ENCODE measurements around the gene PCCA. TPM values are rescaled to one million over a fixed set of nuclear protein-coding genes. Genes with fewer than 3 reads are reported as not detected.
"Not testable (repeated sequence)": the region's sequence is repeated elsewhere in the genome, so short reads cannot be mapped to it uniquely, and the experiment has no call there.

PCCA gene
- total RNA-seq, 1 donor from 2014 or later, result 24.4 TPM

DNA sequence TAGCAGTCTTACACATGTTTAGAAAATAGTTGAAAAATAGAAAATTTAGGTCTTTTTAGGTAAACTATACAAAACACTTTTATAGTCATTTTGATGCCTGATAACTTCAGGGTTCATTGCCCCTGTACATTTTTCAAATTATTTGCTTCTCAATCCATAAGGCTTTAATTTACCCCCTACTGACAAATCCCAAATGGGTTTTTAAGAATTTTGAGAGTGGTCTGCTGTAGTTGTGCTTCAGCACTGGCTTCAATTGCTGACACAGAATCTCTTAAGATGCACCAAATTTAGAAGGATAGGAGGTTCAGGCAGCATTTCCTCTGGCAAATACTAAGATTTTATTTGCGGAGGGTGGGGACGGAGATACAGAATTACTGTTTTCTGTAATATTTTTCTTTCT lies 89.4 kb downstream of the PCCA start:
- DNase-seq (ENCODE audit: extremely low read depth, low read depth, low spot score), result no peak

DNA sequence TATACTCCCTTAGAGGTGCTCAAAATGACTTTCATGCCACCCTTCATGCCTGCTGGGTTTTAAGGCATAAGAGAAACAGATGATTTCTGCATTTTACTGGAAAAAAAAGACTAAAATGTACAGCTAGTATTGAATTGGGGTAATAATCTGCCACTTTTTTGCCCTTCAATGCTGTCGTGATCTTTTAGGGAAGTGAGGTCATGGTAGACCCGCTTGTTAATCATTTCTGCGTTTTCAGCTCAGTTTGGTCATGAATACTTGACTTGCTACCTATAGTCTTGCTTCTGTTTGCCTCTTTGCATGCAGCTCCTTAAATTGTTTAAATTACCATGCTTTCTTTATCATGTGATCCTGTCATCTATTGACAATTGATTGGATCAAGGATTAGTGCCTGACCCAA lies 90.4 kb downstream of the PCCA start:
- DNase-seq (ENCODE audit: extremely low read depth, low read depth, low spot score), result no peak

- no peak for DNase-seq (ENCODE audit: extremely low read depth, low read depth, low spot score)
Measured at GRCh38 chr13:100182900-100183490, 94.1 kb downstream of the PCCA start.

DNA sequence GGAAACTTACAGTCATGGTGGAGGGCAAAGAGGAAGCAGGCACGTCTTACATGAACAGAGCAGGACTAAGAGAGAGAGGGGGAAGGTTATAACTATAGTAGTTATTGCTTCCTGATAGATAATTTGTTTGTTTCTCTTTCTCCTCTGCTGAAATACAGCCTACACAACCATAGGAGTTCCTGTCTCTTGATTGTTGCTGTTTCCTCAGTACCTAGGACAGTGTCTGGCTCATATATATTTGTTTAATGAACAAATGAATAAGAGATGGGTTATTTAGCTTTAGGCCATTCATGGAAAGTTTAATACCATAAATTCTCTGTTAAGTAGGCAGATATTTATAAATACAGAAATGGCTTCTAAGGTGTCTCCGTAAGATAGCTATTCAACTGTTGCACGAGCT lies 95.2 kb downstream of the PCCA start:
- DNase-seq (ENCODE audit: extremely low read depth, low read depth, low spot score), result no peak

DNA sequence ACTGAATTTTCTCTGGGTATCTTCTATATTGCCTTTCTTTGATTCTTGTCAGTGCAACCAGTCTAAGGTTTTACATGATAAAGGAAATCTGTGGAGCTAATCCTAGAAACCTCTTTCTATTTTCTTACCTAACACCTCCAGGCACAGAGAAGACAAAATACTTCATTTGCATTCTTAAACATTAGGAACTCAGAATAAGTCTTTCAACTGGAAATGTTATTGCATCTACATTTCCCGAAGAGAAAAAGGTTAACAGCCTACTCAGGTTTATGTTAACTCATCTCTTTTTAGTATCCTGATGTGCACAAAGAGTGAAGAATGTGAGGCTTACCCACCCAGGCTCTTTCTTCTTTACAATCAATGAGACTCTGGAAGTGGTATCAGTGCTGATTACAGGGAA lies 106.7 kb downstream of the PCCA start:
- no peak for DNase-seq (ENCODE audit: extremely low read depth, low read depth, low spot score)

GRCh38 chr13:100196375-100196774 lies 107.5 kb downstream of the PCCA start:
- no peak for DNase-seq (ENCODE audit: extremely low read depth, low read depth, low spot score)

DNA sequence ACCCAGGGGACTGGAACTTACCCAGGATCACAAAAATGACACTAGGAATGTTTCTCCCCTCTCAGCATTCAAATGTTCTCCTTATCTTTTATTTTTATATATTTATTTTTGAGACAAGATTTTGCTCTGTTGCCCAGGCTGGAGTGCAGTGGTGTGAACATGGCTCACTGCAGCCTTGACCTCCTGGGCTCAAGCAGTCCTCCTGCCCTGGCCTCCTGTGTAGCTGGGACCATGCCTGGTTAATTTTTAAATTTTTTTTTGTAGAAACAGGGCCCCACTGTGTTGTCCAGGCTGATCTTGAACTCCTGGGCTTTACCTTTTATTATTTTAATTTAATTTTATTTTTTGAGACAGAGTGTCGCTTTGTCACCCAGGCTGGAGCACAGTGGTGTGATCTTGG lies 108.2 kb downstream of the PCCA start:
- DNase-seq (ENCODE audit: extremely low read depth, low read depth, low spot score), result no peak

DNA sequence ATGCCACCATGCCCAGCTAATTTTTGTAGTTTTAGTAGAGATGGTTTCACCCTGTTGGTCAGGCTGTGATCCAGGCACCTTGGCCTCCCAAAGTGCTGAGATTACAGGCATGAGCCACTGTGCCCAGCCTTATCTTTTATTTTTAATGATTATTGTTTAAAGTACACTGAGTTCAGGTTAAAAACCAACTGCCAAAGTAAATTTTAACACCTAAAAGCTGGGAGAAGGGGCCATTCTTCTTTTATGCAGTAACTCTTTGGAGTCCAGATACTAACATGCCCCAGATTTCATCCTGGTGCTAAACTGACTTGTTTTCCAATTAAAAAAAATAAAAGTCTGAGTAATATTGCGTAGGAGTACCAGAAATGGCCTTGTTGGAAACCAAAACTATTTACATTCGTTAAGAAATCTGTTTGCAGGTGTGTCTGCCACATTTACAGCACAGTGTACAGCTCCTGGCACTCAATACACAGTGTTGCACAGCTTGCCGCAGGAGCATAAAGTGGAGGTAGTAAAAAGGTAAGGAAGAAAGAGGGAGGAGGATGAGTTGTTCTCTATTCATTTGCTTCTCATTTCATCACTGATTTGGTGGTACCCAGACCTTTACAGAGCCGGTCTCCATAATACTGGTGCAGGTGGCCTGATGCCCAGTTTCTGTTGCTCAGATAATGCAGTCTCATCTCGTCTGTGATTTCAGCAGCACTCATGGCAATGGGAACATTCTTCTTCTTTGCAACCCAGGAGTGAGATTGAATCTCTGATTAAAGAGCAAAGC lies 108.9 kb downstream of the PCCA start:
- DNase-seq (ENCODE audit: extremely low read depth, low read depth, low spot score), result no peak

- DNase-seq (ENCODE audit: extremely low read depth, low read depth, low spot score), result no peak
Measured at GRCh38 chr13:100203696-100204367, 114.9 kb downstream of the PCCA start.

DNA sequence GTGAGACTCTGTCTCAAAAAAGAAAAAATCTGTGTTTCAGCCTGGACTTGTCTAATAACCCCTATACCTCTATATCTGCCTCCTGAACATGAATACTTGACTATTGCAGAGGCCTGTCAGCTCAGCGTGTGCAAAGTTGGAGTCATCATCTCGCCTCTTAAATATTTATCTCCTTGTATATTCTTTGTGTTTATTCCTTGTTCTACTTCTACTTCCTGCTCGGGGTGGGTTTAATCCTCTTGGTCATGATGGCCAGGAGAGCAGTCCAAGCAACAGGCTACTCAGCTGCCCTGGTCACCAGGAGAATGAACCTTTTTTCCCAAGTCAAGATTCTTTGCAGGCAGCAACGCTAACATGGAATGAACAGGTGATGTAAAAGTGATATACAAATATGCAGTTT lies 119.1 kb downstream of the PCCA start:
- no peak for DNase-seq (ENCODE audit: extremely low read depth, low read depth, low spot score)

DNA sequence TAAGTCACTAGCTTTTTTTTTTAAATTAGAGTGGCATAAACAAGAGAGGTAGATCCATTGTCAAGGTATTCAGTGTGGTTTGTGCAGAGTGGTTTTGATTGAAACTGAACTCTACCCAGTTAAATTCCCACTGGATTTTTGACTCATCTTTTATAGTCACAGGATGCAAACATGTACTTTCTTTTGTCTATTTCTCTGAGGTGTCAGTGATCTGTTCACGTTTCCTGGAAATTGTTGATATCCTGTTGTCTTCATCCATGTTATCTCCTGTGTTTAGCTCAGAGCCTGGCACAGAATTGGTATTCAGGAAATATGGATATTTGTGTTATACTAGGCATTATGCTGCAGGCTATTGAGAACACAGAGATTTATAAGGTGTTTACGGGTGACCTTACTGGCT lies 119.7 kb downstream of the PCCA start:
- DNase-seq (ENCODE audit: extremely low read depth, low read depth, low spot score), result no peak

- DNase-seq (ENCODE audit: extremely low read depth, low read depth, low spot score), result no peak
Measured at GRCh38 chr13:100209857-100210825, 121.2 kb downstream of the PCCA start.

DNA sequence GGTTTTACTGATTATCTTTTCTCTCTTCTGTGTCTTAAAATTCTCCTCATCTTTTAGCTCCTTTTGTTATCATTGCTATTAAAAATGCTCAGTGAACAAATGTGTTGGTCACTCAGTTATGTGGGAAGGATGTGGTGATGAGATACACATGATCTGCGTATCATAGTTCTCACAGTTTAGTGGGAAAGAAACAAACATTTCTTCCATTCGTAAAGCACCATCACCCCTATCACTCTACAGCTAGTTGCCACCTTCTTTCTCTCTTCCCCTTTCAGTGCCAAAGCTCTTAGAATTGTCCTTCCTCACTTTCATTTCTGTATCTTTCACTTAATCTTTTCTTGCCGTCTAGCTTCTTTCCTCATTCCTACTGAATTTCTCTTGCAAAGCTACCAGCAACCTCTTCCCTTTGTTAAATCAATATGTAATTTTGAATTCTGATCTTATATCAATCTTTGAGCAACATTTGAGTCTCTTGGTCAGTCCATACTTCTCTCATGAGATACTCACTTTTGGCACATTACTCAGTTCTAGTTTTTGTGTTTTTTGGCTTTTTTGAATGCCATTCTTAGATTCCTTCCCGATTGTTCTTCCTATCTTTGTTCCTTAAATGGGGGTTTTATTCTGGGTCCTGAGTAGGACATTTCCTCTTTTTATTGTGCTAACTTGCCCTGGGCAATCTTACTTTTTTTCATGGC lies 122.3 kb downstream of the PCCA start:
- DNase-seq (ENCODE audit: extremely low read depth, low read depth, low spot score), result no peak

DNA sequence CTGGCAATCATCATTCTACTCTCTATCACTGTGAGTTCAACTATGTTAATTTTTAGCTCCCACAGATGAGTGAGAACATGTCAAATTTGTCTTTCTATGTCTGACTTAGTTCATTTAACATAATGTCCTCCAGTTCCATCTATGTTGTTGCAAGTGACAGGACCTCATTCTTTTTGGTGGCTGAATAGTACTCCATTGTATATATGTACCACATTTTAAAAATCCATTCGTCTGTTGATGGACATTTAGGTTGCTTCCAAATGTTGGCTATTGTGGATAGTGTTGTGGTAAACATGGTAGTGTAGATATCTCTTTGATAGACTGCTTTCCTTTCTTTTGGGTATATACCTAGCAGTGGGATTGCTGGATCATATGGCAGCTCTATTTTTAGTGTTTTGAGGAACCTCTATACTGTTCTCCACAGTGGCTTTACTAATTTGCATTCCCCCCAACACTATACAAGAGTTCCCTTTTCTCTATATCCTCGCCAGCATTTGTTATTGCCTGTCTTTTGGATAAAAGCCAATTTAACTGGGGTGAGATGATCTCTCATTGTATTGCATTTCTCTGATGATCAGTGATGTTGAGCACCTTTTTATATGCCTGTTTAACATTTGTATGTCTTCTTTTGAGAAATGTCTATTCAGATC lies 124.1 kb downstream of the PCCA start:
- DNase-seq (ENCODE audit: extremely low read depth, low read depth, low spot score), result no peak

DNA sequence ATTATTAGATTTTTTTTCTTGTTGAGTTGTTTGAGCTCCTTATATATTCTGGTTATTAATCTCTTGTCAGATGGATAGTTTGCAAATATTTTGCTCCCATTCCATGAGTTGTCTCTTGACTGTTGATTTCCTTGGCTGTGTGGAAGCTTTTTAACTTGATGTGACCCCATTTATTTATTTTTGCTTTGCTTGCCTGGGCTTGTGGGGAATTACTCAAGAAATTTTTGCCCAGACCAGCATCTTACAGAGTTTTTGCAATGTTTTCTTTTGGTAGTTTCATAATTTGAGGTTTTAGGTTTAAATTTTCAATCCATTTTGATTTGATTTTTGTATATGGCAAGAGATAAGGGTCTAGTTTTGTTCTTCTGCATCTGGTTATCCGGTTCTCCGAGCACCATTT lies 124.7 kb downstream of the PCCA start:
- no peak for DNase-seq (ENCODE audit: extremely low read depth, low read depth, low spot score)

DNA sequence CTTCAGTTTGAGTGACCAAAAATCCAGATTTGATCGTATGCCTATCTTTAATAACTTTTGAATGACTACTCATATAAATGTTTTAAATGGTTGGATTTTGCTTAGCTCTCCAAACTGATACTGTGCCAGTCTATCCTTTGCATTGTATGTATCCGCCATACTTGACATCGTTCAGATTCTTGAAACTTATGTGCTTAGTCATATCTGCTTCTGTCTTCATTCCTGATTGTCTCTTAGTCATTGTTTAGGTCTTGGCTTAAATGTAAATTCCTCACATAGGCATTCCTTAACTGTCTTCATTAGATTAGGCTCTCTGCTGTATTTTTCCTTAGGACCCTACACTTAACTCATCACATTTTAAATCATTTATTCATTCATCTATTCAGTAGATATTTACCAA lies 126.0 kb downstream of the PCCA start:
- DNase-seq (ENCODE audit: extremely low read depth, low read depth, low spot score), result no peak

GRCh38 chr13:100221166-100221565 lies 132.3 kb downstream of the PCCA start:
- no peak for DNase-seq (ENCODE audit: extremely low read depth, low read depth, low spot score)

- not testable (repeated sequence) for DNase-seq (ENCODE audit: extremely low read depth, low read depth, low spot score)
Measured at GRCh38 chr13:100223966-100224530, 135.2 kb downstream of the PCCA start.

DNA sequence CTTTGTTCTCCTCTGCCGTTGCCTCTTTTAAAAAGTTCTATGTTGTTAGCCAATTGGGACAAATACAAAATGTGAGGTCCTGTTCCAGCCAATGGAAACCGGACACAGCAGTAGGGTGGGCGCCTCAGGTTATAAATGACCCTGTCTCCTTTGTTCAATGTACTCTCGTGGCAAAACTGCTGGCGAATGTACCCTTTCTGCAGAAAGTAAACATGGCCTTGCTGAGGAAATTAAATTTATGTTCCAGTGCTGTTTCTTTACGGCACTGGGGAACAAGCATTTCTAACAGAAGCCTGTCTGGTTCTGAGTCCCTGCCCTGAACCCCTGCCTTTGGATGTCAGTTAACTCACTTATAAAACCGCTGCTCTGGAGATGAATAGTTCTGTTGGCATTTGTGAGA lies 140.7 kb downstream of the PCCA start:
- DNase-seq (ENCODE audit: extremely low read depth, low read depth, low spot score), result no peak

DNA sequence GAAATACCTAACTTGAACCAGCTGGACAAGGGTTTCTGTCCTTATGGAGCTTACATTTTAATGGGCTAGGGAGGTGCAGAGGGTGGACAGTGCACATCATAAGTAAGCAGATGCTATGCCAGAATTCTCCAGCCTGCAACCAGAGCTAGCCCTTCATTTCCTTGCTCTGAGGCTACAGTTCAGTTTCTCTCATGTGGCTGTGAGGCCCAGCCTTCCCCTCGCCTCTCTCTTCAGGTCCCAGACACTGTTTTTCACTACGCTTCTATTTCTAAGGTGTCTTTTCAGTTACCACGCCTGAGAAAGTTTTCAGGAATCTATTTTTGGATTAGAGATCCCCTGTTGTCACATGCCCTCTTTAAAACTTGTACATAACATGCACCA lies 141.9 kb downstream of the PCCA start:
- no peak for DNase-seq (ENCODE audit: extremely low read depth, low read depth, low spot score)
